Fibroblast of skin of abdomen (primary cell): ENCODE measurements around the gene IFITM1.
"Not testable (repeated sequence)": the region's sequence is repeated elsewhere in the genome, so short reads cannot be mapped to it uniquely, and the experiment has no call there.

Source experiments
- DNase-seq: peaks from one replicate; pipeline ENCODE4 v3.0.0-alpha.2; 2013

IFITM1 gene

GRCh38 chr11:282630-283360, 31.0 kb upstream of the IFITM1 start:
- no peak for DNase-seq

GRCh38 chr11:283405-284104, 30.3 kb upstream of the IFITM1 start:
- no peak for DNase-seq

DNA sequence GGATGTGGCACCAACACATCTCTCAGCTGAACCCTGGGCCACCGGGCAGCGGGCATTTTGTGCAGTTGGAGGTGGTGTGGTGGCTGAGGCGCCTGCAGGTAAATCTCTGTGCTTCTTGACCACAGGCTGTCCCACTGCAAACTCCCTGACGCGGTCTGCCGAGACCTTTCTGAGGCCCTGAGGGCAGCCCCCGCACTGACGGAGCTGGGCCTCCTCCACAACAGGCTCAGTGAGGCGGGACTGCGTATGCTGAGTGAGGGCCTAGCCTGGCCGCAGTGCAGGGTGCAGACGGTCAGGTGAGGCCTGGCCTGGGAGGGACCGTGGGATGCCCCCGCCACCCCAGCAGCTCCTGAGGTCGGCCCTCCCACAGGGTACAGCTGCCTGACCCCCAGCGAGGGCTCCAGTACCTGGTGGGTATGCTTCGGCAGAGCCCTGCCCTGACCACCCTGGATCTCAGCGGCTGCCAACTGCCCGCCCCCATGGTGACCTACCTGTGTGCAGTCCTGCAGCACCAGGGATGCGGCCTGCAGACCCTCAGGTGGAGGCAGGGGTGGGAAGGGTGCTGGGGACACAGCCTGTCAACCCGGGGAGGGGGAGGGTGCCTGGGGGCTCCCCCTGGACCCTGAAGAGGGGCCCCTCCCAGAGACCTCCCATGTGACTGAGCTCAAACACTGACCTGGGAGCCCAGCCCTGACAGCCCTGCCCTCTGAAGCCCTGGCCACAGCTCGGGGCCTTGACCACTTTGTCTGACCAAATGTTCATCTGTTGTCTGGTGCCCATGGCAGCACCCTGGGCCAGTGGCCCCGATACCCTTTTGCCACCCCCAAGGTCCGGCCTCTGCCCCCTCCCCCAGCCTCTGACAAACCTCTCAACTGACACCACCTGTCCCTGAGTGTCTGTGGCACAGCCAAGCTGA, 29.5 kb upstream of the IFITM1 start:
- DNase-seq = no peak

DNA sequence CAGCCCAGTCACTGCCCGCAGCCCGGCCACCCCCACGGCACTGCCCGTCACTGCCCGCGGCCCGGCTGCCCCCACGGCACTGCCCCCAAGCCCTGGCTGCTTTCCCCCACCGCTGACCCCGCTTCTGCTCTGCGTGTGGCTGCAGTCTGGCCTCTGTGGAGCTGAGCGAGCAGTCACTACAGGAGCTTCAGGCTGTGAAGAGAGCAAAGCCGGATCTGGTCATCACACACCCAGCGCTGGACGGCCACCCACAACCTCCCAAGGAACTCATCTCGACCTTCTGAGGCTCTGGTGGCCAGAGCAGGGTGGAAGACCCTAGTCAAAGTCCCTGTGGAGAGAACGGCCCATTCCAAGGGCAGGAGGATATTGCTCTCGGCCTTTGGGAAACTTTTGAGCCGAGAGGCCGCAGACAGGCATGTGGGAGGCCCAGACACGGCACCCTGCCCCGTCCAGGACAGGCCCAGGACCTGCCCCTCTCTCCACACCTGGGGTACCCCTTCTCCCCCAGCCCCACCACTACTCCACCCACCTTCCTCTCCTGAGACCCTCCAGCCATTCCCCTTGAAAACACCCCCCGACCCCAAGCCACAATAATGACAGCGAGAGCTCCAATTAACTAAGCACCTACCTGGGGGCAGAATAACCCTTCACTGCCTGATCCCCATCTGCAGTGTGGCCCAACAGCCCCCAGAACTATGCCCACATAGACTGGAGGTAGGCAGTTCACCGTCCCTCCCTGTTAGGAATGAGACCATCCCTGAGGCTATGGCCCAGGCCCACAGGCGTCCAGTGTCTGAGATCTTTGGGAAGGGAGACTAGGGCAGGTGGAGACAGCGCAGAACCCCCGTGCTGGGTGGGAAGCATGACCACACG, 28.6 kb upstream of the IFITM1 start:
- DNase-seq = no peak

DNA sequence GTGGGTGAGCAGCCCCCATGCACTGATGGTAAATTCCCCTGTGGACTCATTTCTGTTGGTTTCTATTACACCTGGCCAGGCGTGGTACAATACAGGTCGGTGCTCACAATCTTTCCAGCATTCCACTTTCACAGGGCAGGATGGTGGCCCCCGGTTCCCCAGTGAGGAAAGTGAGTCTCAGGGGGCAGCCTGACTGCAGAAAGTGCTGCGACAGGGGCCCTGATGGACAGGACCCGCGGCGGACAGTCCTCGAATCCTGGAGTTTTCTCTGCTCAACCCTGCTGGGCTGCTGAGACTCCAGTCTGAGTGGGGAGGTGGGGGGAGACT, 28.0 kb upstream of the IFITM1 start:
- no peak for DNase-seq

DNA sequence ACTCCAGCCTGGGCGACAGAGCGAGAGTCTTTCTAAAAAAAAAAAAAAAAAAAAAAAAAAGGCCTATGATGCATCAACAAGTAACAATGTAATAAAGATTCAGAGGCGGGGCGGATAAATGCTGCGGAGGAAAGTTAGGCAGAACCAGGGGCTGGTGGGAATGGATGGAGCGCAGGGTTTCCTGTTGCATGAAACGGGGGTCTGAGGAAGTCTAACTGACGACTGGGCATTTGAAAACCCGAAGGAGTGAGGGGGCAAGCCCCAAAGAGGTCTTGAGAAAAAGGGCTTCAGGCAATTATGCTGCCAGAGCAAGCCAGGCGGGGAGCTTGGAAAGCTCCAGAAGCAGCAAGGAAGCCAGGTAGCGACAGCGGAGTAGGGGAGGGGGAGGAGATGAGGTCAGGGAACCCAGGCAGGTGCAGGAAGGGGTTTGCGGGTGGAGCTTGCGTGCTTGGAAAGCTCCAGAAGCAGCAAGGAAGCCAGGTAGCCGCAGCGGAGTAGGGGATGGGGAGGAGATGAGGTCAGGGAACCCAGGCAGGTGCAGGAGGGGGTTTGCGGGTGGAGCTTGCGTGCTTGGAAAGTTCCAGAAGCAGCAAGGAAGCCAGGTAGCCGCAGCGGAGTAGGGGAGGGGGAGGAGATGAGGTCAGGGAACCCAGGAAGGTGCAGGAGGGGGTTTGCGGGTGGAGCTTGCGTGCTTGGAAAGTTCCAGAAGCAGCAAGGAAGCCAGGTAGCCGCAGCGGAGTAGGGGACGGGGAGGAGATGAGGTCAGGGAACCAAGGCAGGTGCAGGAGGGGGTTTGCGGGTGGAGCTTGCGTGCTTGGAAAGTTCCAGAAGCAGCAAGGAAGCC, 26.6 kb upstream of the IFITM1 start:
- not testable (repeated sequence) for DNase-seq

DNA sequence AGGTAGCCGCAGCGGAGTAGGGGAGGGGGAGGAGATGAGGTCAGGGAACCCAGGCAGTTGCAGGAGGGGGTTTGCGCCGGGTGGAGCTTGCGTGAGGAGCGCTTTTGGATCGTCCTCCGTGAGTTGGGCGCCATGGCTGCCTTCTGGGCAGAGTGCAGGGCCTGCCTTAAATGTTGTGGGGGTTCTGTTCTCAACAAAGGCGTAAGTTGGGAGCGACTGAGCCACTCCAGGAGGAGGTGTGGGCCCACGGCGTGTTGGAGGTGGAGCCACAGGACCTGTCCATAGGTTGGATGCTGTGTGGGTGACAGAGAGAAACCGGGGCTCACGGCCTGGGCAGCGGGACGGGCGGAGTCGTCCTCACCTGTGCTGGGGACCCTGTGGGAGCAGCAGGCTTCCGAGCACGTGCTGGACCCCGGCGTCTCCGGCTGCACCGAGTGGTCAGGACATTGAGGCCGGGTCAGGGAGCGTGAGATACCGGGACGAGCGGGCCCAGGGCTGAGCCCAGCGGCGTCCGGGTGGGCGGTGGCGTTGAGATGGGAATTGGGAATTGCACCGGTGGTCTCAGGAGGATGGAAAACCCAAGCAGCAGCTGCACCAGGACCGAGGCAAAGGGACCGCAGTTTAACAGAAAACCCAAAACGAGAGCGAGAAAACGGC, 25.9 kb upstream of the IFITM1 start:
- DNase-seq = no peak

GRCh38 chr11:288478-289397, 25.1 kb upstream of the IFITM1 start, which contains the start of gene PGGHG:
PGGHG (plus strand) TSS chr11:289126; CDS start chr11:289817, 691 bp downstream.
- DNase-seq = peak; percentile 35

DNA sequence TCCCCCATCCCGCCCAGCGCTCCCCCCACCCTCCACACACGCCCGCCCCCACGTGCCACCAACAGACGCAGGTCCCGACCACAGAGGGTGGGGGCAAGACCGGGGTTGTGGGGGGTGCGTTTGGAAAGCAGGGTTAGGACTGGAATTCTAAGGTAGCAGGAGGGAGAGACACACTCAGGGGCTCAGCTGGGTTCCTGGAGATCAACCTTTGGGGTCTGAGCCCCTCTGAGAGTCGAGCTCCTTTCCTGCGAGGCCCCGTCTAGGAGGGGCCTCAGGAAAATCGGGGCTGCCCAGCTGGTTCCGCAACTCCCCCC, 24.5 kb upstream of the IFITM1 start:
- no peak for DNase-seq

DNA sequence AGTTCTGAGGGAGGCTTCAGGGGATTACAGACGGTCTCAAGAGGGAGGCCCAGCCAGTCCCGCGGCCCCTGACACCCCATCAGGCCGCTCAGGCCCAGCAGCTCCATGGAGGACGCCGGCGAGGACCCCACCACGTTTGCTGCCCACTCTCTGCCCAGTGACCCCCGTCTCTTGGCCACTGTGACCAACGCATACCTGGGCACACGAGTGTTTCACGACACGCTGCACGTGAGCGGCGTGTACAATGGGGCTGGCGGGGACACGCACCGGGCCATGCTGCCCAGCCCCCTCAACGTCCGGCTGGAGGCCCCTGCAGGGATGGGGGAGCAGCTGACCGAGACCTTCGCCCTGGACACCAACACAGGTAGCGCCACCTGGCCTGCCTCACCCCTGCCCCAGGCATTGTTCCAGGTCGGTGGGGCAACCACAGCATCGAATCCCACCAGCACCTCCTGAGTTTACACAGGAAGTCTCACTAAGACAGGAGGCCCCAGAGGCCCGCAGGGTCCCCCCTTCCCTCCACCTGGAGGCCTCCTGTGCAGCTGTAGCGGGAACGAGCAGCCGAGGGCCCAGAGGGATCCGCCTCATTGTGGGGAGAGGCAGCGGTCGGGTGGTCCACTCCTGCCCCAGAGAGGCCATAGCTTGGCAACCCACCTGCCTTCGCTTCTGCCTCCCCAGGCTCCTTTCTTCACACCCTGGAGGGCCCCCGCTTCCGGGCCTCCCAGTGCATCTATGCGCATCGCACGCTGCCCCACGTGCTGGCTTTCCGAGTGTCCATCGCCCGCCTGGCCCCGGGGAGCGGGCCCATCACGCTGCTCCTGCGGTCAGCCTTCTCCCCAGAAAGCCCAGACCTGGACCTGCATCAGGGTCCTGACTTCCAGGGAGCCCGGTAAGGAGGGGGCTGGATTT, 23.9 kb upstream of the IFITM1 start:
- no peak for DNase-seq

DNA sequence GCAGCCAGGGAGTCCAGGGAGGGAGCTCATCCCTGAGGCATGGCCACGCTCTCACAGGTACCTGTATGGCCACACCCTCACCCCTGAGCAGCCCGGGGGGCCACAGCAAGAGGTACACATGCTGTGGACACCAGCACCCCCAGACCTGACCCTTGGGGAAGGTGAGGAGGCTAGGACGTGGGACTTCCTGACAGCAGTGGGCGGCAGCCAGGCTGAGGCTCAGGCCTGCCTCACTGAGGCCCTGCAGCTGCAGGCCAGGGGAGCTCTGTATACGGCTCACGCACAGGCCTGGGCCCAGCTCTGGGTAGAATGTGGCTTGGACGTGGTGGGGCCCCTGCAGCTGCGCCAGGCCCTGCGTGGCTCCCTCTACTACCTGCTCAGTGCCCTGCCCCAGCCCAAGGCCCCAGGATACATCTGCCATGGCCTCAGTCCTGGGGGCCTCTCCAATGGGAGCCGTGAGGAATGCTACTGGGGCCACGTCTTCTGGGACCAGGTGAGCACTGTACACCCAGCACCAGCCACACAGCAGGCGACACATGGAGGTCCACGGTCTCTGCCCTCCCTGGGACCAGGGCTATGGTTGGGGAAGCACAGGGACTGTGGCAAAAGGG, 23.1 kb upstream of the IFITM1 start:
- no peak for DNase-seq

DNA sequence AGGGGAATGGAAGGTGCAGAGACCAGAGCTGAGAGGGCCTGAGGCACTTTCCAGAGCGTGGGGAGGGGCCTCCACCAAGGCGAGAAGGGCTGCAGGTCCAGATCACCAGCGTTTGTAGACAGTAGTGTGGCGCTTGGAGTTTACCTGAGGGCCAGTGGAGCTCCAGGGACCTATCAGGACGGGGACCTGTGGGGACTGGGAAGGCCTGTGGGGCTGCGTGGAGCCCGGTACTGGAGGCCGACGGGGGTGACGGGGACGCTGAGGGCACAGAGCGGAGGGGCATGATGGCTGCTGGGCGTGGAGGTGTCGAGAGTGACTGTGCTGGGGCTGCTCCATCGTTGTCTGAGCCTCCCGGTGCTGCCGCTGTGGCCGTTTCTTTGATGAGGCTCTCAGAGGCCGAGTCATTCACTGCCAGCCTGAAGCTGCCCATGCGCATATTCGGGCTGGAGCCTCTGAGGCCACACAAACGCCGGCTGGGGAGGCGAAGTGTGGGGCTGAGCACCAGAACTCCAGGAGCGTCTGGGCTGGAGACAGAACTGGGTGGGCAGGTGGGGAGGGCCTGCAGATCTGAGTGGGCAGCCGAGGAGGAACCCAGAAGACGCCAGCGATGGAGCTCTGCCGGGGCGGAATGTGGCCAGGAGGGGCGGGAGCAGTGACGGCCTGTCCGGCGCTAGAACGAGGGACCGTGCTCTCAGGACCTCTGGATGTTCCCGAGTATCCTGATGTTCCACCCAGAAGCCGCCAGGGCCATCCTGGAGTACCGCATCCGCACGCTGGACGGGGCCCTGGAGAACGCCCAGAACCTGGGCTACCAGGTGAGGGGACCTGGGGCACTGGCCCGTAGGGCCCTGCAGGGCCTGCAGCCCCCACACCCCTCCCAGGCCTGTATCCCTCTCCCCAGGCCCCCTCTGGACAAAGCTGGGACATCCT, 22.3 kb upstream of the IFITM1 start:
- DNase-seq = no peak

DNA sequence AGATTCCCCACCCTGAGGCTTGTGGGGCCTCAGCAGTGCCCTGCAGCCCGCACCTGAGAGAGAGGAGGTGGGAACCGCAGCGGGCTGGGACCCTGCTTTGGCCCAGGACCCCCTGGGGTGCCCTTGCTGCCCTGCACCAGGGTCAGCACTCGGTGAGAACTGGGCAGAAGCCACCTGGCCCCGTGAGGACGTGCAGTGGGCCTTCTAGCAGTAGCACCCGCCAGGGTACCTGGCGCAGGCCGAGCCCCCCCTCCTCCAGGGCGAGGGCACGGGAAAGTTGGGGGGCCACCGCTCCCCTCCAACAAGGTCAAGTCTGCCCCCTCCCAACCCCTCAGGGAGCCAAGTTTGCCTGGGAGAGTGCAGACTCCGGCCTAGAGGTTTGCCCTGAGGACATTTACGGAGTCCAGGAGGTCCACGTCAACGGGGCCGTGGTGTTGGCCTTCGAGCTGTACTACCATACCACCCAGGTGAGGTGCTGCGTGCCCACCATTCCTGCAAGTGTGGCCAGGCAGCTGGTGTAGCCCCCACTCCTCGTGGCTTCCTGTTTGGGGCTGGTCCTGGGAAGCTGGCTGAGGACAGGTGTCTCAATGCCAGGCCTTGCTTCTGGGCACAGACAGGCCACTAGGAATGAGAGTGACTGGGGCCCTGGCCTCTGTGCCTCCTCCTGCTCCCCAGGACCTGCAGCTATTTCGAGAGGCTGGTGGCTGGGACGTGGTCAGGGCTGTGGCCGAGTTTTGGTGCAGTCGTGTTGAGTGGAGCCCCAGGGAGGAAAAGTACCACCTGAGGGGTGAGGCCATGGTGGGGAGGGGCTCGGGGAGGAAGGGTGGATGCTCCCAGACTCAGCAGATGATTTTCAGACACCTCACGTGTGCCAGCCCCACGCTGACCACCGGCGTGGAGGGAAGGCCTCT, 21.4 kb upstream of the IFITM1 start:
- no peak for DNase-seq

- DNase-seq = no peak
These were observed 20.5 kb upstream of the IFITM1 start for GRCh38 chr11:293271-293851.

- DNase-seq = no peak
These were observed 19.8 kb upstream of the IFITM1 start for GRCh38 chr11:293852-294661.
